Hepatocyte (in vitro differentiated cells): Measurements from ENCODE around the gene ONECUT2. TPM values are rescaled to one million over a fixed set of nuclear protein-coding genes. Genes with fewer than 3 reads are reported as not detected.

ENCODE experiments used
- DNase-seq: peaks from one replicate; pipeline ENCODE4 v3.0.0-alpha.2; 2016; ENCODE audit warnings: low spot score
- H2AFZ ChIP-seq: fragments of 200-600 bp; sonication (generic); 2 replicates; pipeline ENCODE4 v1.6.0; 2016; ENCODE audit warnings: antibody characterized with exemption, mild to moderate bottlenecking
- H3K27ac ChIP-seq: fragments of 200-600 bp; sonication (generic); 2 replicates; pipeline ENCODE4 v1.5.1; 2016; ENCODE audit warnings: mild to moderate bottlenecking
- H3K27me3 ChIP-seq: fragments of 200-600 bp; sonication (generic); 2 replicates; pipeline ENCODE4 v1.6.1; 2016
- H3K36me3 ChIP-seq: fragments of 200-600 bp; sonication (generic); replicated peaks from 2 replicates; pipeline ENCODE4 v1.5.1; 2016; ENCODE audit warnings: low read depth; ENCODE audit not compliant: insufficient read depth
- H3K4me1 ChIP-seq: fragments of 200-600 bp; sonication (generic); 2 replicates; pipeline ENCODE4 v1.5.1; 2016; ENCODE audit warnings: mild to moderate bottlenecking, moderate library complexity; ENCODE audit not compliant: insufficient read depth
- H3K4me2 ChIP-seq: fragments of 200-600 bp; sonication (generic); 2 replicates; pipeline ENCODE4 v1.6.0; 2016
- H3K4me3 ChIP-seq: fragments of 200-600 bp; sonication (generic); 2 replicates; pipeline ENCODE4 v1.5.1; 2016; ENCODE audit warnings: mild to moderate bottlenecking
- H3K79me2 ChIP-seq: fragments of 200-600 bp; sonication (generic); 2 replicates; pipeline ENCODE4 v1.6.0; 2017; ENCODE audit warnings: mild to moderate bottlenecking
- H3K9me2 ChIP-seq: fragments of 200-600 bp; sonication (generic); replicated peaks from 2 replicates; pipeline ENCODE4 v1.6.0; 2017; ENCODE audit warnings: mild to moderate bottlenecking; ENCODE audit not compliant: insufficient read depth
- H3K9me3 ChIP-seq: fragments of 200-600 bp; sonication (generic); 2 replicates; pipeline ENCODE4 v1.5.1; 2016; ENCODE audit warnings: low read depth, mild to moderate bottlenecking
- H4K20me1 ChIP-seq: fragments of 200-600 bp; sonication (generic); 2 replicates; pipeline ENCODE4 v1.6.0; 2016; ENCODE audit warnings: mild to moderate bottlenecking; ENCODE audit not compliant: insufficient read depth, poor library complexity, severe bottlenecking
- CTCF ChIP-seq: fragments of 200-600 bp; sonication (generic); IDR thresholded peaks from 2 replicates; pipeline ENCODE4 v1.5.1; 2016; ENCODE audit warnings: antibody characterized with exemption, mild to moderate bottlenecking; ENCODE audit not compliant: poor library complexity
- EZH2 ChIP-seq: fragments of 200-600 bp; sonication (generic); IDR thresholded peaks from 2 replicates; pipeline ENCODE4 v1.6.1; 2016; ENCODE audit warnings: antibody characterized with exemption, mild to moderate bottlenecking, borderline replicate concordance
- EZH2phosphoT487 ChIP-seq: fragments of 200-600 bp; sonication (generic); IDR thresholded peaks from one replicate; pipeline ENCODE4 v1.6.1; 2018; ENCODE audit warnings: antibody characterized with exemption, mild to moderate bottlenecking, low read depth, moderate library complexity; ENCODE audit not compliant: unreplicated experiment, severe bottlenecking
- WGBS: methylation state at CpG from one replicate; pipeline ENCODE4 v1.1.6; 2016; ENCODE audit warnings: low lambda C conversion rate; ENCODE audit errors: missing lambda C conversion rate; 5-methylcytosine and 5-hydroxymethylcytosine counted together
- polyA plus RNA-seq: library from polyadenylated mRNA; unstranded; fragments of >200 nt; fragmentation: Nextera tagmentation; extraction: Ambion mirVana; gene quantifications from 2 replicates; pipeline ENCODE4 v1.2.1, GENCODE V29; 2016
- total RNA-seq: library from RNA; depleted of rRNA; stranded (reverse); fragments of >200 nt; gene quantifications from 2 replicates; pipeline ENCODE4 v1.2.3, GENCODE V29; 2014

The ONECUT2 gene
- total and polyA plus RNA-seq, 2 experiments from 2014 or later: 0.24 to 1.7 TPM

- H3K4me2 ChIP-seq: peak overlapping the region; percentile 91
Measured at GRCh38 chr18:57433934-57434535, 1.1 kb upstream of the ONECUT2 start.

GRCh38 chr18:57435846-57436190 is 644 bp downstream of the ONECUT2 start:
- WGBS: 1% methylated on average over 12 of the region's 44 CpGs
- DNase-seq: no peak
- H3K36me3 ChIP-seq: no peaks in the 10 kb centered on the region
- H3K9me2 ChIP-seq: no peaks in the 10 kb centered on the region
- H4K20me1 ChIP-seq: no peaks in the 10 kb centered on the region
- H3K4me2 ChIP-seq: peak overlapping the region; percentile 86
- peaks cover 89% of the 10 kb centered on the region for H3K27me3 ChIP-seq
- no peaks in the 10 kb centered on the region for H3K9me3 ChIP-seq
- H3K79me2 ChIP-seq: no peaks in the 10 kb centered on the region
- TF ChIP-seq EZH2 (no peak), CTCF (no peak), EZH2phosphoT487 (no peak)
- H2AFZ ChIP-seq: no peak overlapping the region
- no peak overlapping the region for H3K27ac ChIP-seq
- H3K4me3 ChIP-seq: no peak overlapping the region
- peaks cover 29% of the 10 kb centered on the region for H3K4me1 ChIP-seq

More at GRCh38 chr18:57433934-57434535, 1.1 kb upstream of the ONECUT2 start:
- peak overlapping the region; percentile 42 for H2AFZ ChIP-seq
- H3K4me3 ChIP-seq: peak overlapping the region; percentile 45
- no peaks in the 10 kb centered on the region for H3K9me3 ChIP-seq
- peak; percentile 54 for TF ChIP-seq EZH2
- TF ChIP-seq CTCF: no peak
- peak; percentile 21 for TF ChIP-seq EZH2phosphoT487
- H4K20me1 ChIP-seq: no peaks in the 10 kb centered on the region
- peaks cover 89% of the 10 kb centered on the region for H3K27me3 ChIP-seq
- no peaks in the 10 kb centered on the region for H3K36me3 ChIP-seq
- peaks cover 18% of the 10 kb centered on the region for H3K4me1 ChIP-seq
- no peaks in the 10 kb centered on the region for H3K79me2 ChIP-seq
- no peak for DNase-seq
- WGBS: 3% methylated on average over 23 of the region's 25 CpGs
- no peak overlapping the region for H3K27ac ChIP-seq
- no peaks in the 10 kb centered on the region for H3K9me2 ChIP-seq

GRCh38 chr18:57436191-57436964 is 1.2 kb downstream of the ONECUT2 start:
- DNase-seq: no peak
- H3K4me1 ChIP-seq: peaks cover 29% of the 10 kb centered on the region
- H3K79me2 ChIP-seq: no peaks in the 10 kb centered on the region
- H4K20me1 ChIP-seq: no peaks in the 10 kb centered on the region
- no peak overlapping the region for H2AFZ ChIP-seq
- H3K27ac ChIP-seq: no peak overlapping the region
- TF ChIP-seq EZH2phosphoT487 (no peak), EZH2 (peak; percentile 84), CTCF (no peak)
- no peaks in the 10 kb centered on the region for H3K9me3 ChIP-seq
- 4% methylated on average over 62 of the region's 62 CpGs for WGBS
- H3K4me2 ChIP-seq: peak overlapping the region; percentile 86
- H3K9me2 ChIP-seq: no peaks in the 10 kb centered on the region
- peaks cover 89% of the 10 kb centered on the region for H3K27me3 ChIP-seq
- no peaks in the 10 kb centered on the region for H3K36me3 ChIP-seq
- no peak overlapping the region for H3K4me3 ChIP-seq
